GM19240 (cell line): ENCODE data around the gene MCAM.

Experiments
- DNase-seq: peaks from one replicate; pipeline ENCODE4 v3.0.0; 2011; ENCODE audit warnings: low spot score; ENCODE audit not compliant: insufficient read length

Gene MCAM

GRCh38 chr11:119346605-119347004, 29.7 kb upstream of the MCAM start, which contains the start of gene MFRP:
Gene MFRP, minus strand, starts transcription at chr11:119346705. Its CDS starts 192 bp downstream, at chr11:119346513.
- DNase-seq: no peak

- no peak for DNase-seq
Measured at GRCh38 chr11:119345685-119346084, 28.8 kb upstream of the MCAM start.

- no peak for DNase-seq
Measured at GRCh38 chr11:119344291-119345010, 27.5 kb upstream of the MCAM start.

- no peak for DNase-seq
Measured at GRCh38 chr11:119343726-119344125, 26.8 kb upstream of the MCAM start.

GRCh38 chr11:119342362-119343130, 25.6 kb upstream of the MCAM start:
- DNase-seq: no peak

- no peak for DNase-seq
Measured at GRCh38 chr11:119342023-119342300, 25.0 kb upstream of the MCAM start.

- DNase-seq: no peak
Measured at GRCh38 chr11:119341222-119342022, 24.5 kb upstream of the MCAM start.

- DNase-seq: no peak
Measured at GRCh38 chr11:119340335-119341221, 23.6 kb upstream of the MCAM start, which contains the start of gene C1QTNF5. Gene C1QTNF5, minus strand, starts transcription at chr11:119340883. Its CDS starts 486 bp downstream, at chr11:119340397.

GRCh38 chr11:119339589-119340334, 22.8 kb upstream of the MCAM start:
- no peak for DNase-seq

GRCh38 chr11:119338965-119339588, 22.1 kb upstream of the MCAM start:
- DNase-seq: no peak

GRCh38 chr11:119338318-119338890, 21.5 kb upstream of the MCAM start:
- DNase-seq: peak; percentile 83

- no peak for DNase-seq
Measured at GRCh38 chr11:119337581-119338317, 20.8 kb upstream of the MCAM start.

GRCh38 chr11:119336744-119337469, 20.0 kb upstream of the MCAM start:
- DNase-seq: no peak

- DNase-seq: no peak
Measured at GRCh38 chr11:119335655-119336543, 19.0 kb upstream of the MCAM start.

- no peak for DNase-seq
Measured at GRCh38 chr11:119335091-119335654, 18.2 kb upstream of the MCAM start.

GRCh38 chr11:119334174-119334930, 17.4 kb upstream of the MCAM start, which contains the start of gene RNF26:
Gene RNF26, plus strand, starts transcription at chr11:119334527. Its CDS starts 596 bp downstream, at chr11:119335123.
- peak; percentile 99 for DNase-seq
